Measurements from ENCODE around the gene TMPRSS4. TPM values are rescaled to one million over a fixed set of nuclear protein-coding genes. Genes with fewer than 3 reads are reported as not detected.

TMPRSS4 gene
- total and polyA plus RNA-seq, 3 donors from 2014 or later: 1.2 to 4.3 (median 1.3) TPM

DNA sequence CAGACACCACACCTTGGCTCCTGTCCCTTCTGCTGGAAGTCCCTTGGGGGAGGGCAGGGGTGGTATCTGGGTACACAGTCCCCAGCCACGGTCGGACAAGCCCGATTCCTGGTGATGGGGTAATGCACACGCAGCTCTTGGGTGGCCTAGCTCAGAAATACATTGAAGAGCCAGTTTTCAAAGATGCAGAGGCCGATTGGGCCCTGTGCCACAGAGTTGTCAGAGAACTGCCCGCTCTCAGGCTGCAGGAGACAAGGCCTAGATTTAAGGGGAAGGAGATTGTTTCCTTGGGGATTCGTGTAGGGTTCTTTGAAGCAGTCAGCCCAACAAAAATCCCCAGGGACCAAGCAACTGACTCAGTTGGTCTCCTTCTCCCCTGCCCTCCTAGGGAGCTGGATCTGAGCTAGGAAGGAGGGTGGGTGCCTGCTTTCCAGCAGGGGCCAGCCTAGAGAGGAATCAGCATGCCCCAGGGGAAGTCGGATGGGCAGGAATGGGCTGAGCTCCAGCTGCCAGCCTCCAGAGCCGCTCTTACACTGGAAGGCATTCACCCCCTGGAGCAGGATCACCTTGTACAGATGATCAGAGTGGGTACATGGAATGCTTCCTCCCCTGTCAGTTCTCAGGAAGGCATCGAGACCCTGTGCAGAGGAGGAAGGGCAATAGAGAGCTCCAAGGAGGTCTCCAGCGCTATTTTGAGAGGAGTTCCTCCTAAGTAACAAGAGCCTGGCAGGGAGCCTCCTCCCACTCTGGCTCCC is 79.1 kb downstream of the TMPRSS4 start:
- H3K27me3 ChIP-seq: no peaks in the 10 kb centered on the region
- 58 to 73% methylated on average over 7 to 11 of the region's 11 CpGs for WGBS, 2 donors
- no peak overlapping the region for H3K4me3 ChIP-seq
- TF ChIP-seq POLR2A (IDR thresholded peaks at IDR 0.05): no peak
- TF ChIP-seq, protein P1, sequence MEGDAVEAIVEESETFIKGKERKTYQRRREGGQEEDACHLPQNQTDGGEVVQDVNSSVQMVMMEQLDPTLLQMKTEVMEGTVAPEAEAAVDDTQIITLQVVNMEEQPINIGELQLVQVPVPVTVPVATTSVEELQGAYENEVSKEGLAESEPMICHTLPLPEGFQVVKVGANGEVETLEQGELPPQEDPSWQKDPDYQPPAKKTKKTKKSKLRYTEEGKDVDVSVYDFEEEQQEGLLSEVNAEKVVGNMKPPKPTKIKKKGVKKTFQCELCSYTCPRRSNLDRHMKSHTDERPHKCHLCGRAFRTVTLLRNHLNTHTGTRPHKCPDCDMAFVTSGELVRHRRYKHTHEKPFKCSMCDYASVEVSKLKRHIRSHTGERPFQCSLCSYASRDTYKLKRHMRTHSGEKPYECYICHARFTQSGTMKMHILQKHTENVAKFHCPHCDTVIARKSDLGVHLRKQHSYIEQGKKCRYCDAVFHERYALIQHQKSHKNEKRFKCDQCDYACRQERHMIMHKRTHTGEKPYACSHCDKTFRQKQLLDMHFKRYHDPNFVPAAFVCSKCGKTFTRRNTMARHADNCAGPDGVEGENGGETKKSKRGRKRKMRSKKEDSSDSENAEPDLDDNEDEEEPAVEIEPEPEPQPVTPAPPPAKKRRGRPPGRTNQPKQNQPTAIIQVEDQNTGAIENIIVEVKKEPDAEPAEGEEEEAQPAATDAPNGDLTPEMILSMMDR (IDR thresholded peaks at IDR 0.05): no peak
- no peak overlapping the region for H3K27ac ChIP-seq
- no peaks in the 10 kb centered on the region for H3K9me3 ChIP-seq
- peaks cover 13% of the 10 kb centered on the region for H3K4me1 ChIP-seq
- DNase-seq: no peak
- intact Hi-C loops (cut with DNase I; ENCODE audit: low total_unique reads): no loop called here
- H3K36me3 ChIP-seq (ENCODE audit: low read depth, missing control alignments): no peaks in the 10 kb centered on the region

DNA sequence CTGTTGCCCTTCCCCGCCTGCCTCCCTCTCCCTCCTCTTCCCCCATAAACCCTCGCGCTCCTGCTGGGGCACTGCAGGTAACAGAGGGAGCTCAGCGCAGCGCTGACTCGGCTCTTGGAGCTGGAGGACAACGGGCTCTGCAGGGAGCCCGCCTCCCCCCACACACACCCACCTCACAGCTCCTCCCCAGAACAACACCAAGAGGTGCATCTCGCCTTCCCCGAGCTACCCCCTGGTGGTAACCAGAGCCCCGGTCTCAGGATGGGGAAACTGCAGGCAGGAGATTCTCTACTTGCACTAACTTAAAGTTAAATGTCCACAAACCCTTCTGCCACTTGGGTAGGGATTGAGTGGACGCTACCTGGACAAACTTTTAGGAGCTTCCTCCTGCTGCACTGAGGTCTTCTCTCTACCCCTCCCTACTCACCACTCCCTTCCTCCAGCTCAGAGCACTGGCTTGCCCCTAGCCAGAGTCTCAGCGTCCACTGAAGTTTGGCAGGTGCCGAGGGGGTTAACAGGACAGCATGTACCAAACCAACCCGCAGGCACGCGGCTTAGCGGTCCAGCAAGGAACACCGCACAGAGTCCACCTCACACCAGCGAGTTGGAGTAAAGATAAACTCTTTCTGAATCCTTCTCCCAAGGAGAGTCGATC is 79.8 kb downstream of the TMPRSS4 start:
- 23 to 26% methylated on average over 21 of the region's 21 CpGs for WGBS, 2 donors
- TF ChIP-seq, protein P1 (IDR thresholded peaks at IDR 0.05): no peak
- TF ChIP-seq POLR2A (IDR thresholded peaks at IDR 0.05): no peak
- intact Hi-C loops (cut with DNase I; ENCODE audit: low total_unique reads): no loop called here

GRCh38 chr11:118157186-118157895 is 80.5 kb downstream of the TMPRSS4 start:
- intact Hi-C loops (cut with DNase I; ENCODE audit: low total_unique reads): no loop called here
- WGBS, 2 donors: 45 to 58% methylated on average over 3 to 9 of the region's 10 CpGs

More for the DNA sequence above, 79.8 kb downstream of the TMPRSS4 start:
- H3K9me3 ChIP-seq: no peaks in the 10 kb centered on the region
- no peaks in the 10 kb centered on the region for H3K36me3 ChIP-seq (ENCODE audit: low read depth, missing control alignments)
- peaks cover 13% of the 10 kb centered on the region for H3K4me1 ChIP-seq
- DNase-seq: no peak
- no peaks in the 10 kb centered on the region for H3K27me3 ChIP-seq
- no peak overlapping the region for H3K27ac ChIP-seq
- no peak overlapping the region for H3K4me3 ChIP-seq

DNA sequence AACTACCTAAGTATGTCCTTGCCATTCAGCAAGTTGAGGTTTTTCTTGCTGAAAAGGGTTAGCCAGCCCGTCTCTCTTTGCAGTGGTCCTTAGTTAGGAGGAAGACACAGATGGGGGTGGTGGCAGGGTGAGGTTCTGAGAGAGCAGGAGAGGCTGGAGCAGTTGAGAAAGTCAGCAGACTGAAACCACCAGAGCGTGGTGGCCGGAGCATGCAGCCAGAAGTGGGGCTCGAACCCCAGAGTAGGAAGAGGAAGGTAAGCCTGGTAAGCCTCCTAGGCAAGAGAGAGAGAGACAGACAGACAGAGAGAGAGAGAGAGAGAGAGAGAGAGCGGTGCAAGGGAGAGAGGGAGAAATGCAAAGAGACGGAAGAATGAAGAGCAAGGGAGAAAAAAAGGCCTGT is 84.9 kb downstream of the TMPRSS4 start:
- TF ChIP-seq, protein P1 (IDR thresholded peaks at IDR 0.05): no peak
- no peak for TF ChIP-seq POLR2A (IDR thresholded peaks at IDR 0.05)
- WGBS, 2 donors: 66 to 76% methylated on average over 6 of the region's 6 CpGs

More at GRCh38 chr11:118157186-118157895, 80.5 kb downstream of the TMPRSS4 start:
- no peaks in the 10 kb centered on the region for H3K9me3 ChIP-seq
- H3K27me3 ChIP-seq: no peaks in the 10 kb centered on the region
- peaks cover 12% of the 10 kb centered on the region for H3K4me1 ChIP-seq
- H3K27ac ChIP-seq: no peak overlapping the region
- no peaks in the 10 kb centered on the region for H3K36me3 ChIP-seq (ENCODE audit: low read depth, missing control alignments)
- no peak for DNase-seq
- no peak overlapping the region for H3K4me3 ChIP-seq
- no peak for TF ChIP-seq POLR2A (IDR thresholded peaks at IDR 0.05)
- TF ChIP-seq, protein P1 (IDR thresholded peaks at IDR 0.05): no peak

More for the DNA sequence above, 84.9 kb downstream of the TMPRSS4 start:
- intact Hi-C loops (cut with DNase I; ENCODE audit: low total_unique reads): no loop called here
- DNase-seq: no peak
- no peaks in the 10 kb centered on the region for H3K36me3 ChIP-seq (ENCODE audit: low read depth, missing control alignments)
- H3K4me1 ChIP-seq: no peaks in the 10 kb centered on the region
- H3K27me3 ChIP-seq: no peaks in the 10 kb centered on the region
- no peak overlapping the region for H3K27ac ChIP-seq
- no peaks in the 10 kb centered on the region for H3K9me3 ChIP-seq
- no peak overlapping the region for H3K4me3 ChIP-seq

All from testis (tissue), 3 donors.